HG03025 (cell line): ENCODE measurements around the gene MYH1.

Experiments used
- ATAC-seq: cut with Tn5 transposase; IDR thresholded peaks from one replicate; pipeline ENCODE4 v1.9.1; 2021; ENCODE audit warnings: mild to moderate bottlenecking, moderate library complexity; ENCODE audit not compliant: unreplicated experiment, low FRiP score

The MYH1 gene

GRCh38 chr17:10492004-10492403, 26.3 kb downstream of the MYH1 start:
- ATAC-seq = no peak

GRCh38 chr17:10482252-10482651, 36.1 kb downstream of the MYH1 start:
- no peak for ATAC-seq

DNA sequence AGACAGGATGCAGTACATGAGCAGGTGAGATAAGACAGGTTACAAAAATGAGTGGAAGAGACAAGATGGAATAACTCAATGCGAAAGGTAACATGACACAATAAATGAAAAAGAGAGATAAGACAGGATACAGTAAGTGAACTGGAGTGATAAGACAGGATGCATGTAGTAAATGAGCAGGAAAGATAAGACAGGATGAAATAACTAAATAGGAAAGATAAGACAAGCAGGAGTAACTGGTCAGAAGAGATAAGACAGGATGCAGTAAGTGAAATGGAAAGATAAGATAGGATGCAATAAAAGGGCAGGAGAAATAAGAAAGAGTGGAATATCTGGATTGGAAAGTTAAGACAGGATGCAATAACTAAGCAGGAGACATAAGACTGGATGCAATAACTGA, 40.6 kb downstream of the MYH1 start:
- ATAC-seq = no peak

- no peak for ATAC-seq
These were observed 43.8 kb downstream of the MYH1 start for GRCh38 chr17:10474536-10474935.

DNA sequence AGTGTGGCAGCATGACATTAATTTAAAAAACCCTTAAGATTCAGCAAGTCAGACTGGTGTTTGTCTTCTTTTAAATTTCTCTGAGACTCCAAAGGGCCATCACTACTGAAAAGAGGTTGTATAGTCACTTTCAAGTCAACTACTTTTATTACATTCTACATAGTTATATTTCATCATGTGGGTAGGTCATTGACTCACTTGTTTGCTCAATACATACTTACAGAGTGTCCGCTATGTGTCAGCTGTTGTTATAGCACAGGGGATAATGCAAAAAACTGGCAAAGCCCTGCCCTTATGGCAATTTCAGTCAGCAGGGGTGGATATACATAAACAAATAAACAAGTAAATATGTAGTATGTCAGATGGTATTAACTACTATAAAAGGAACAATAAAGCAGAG, 46.5 kb downstream of the MYH1 start:
- ATAC-seq = no peak

DNA sequence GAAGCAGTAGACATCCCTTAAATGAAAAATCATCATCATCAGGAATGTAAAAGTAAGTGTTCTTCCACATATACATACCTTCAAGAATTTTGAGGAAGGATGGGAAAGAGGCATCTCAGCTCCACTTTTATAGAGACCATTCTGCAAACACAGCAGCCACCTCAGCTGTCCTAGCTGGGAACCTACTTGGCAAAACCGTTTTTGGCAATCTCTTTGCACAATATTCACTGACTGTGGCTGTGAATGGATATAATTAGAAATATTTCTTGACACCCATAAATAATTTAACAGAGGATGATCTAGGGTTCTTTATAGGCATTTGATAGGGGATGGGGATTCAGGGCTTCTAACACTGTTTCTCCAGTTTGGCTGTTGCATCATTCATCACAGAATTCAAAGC, 48.9 kb downstream of the MYH1 start, which contains the start of gene MYH4:
TSS of gene MYH4 (minus strand) at position 101 of the 400 bp plus-strand sequence. CDS start 2,814 bp downstream, outside the sequence.
- no peak for ATAC-seq

DNA sequence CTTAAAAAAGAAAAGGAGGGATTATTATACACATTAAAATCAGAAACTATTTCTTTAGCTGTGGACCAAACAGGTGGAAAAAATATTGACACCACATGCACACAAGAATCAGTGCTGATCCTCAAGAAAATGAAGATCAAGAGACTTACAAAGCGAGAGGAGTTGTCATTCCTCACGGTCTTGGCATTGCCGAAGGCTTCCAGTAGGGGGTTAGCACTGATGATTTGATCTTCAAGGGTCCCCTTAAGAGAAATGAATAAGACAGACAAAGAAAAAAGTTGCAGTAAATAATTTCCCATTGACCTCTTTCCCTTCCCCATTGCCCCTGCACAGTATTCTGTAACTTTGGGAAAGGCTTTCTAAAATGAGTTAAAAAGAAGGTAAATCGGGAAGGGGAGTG, 54.9 kb downstream of the MYH1 start:
- no peak for ATAC-seq

- ATAC-seq = no peak
These were observed 58.3 kb downstream of the MYH1 start for GRCh38 chr17:10460062-10460461.

- no peak for ATAC-seq
These were observed 59.6 kb downstream of the MYH1 start for GRCh38 chr17:10458701-10459100.

GRCh38 chr17:10457952-10458351, 60.4 kb downstream of the MYH1 start:
- no peak for ATAC-seq

DNA sequence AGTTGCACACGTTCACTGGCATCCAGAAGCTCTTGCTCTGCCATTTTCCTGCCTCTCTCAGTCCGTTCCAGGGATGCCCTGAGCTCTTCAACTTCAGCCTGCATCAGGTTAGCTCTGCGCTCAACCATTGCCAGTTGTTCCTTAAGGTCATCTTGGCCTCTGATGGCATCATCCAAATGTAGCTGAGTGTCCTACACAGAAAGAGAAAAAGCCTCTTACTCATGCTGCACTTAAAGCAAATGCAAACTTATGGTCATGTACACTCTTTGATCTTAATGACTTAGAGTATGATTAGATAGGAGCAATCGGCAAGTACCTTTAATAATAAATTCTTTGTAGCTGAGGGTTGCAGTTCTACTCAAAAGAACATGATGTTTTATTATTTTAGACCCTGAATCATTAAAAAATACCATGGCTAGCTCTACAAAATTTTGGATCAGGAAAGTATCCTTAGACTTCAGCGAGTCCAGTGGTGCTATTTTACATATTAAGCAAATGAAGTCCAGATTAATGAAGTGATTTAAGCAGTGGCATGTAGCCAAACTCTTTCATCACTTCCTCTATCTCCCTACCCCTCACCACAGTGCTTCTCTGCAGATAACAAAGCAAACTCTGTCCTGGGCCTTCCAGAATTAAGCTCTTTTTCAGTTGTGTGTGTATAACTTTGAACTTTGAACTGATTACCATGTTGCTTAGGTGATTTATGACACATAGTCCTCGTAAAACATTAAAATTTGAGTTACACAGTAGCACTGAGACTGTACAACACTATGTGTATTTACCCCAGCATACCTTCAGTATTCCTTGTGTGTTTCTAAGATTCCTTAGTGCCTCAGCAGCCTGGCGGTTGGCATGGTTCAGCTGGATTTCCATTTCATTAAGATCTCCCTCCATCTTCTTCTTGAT, 71.1 kb downstream of the MYH1 start:
- no peak for ATAC-seq
